IPS-NIHi7 (cell line): ENCODE results near the gene OPN4.
"Not testable (repeated sequence)": the region's sequence is repeated elsewhere in the genome, so short reads cannot be mapped to it uniquely, and the experiment has no call there.

ENCODE experiments used
- DNase-seq: peaks from one replicate; pipeline ENCODE4 v3.0.0; 2012; ENCODE audit warnings: mixed read lengths; ENCODE audit errors: extremely low spot score

Gene OPN4

GRCh38 chr10:86654411-86655172 is at the start of gene OPN4:
TSS of gene OPN4 (plus strand) at chr10:86654547. CDS start at chr10:86654784, 237 bp downstream.
- DNase-seq = no peak

- DNase-seq = no peak
Measured at GRCh38 chr10:86607674-86608073, 46.7 kb upstream of the OPN4 start.

- no peak for DNase-seq
Measured at GRCh38 chr10:86609920-86610319, 44.4 kb upstream of the OPN4 start.

GRCh38 chr10:86611386-86611785 is 43.0 kb upstream of the OPN4 start:
- DNase-seq = no peak

GRCh38 chr10:86613096-86613495 is 41.3 kb upstream of the OPN4 start:
- DNase-seq = no peak

- no peak for DNase-seq
Measured at GRCh38 chr10:86613905-86614304, 40.4 kb upstream of the OPN4 start.

- no peak for DNase-seq
Measured at GRCh38 chr10:86614853-86615252, 39.5 kb upstream of the OPN4 start.

- DNase-seq = not testable (repeated sequence)
Measured at GRCh38 chr10:86617278-86617677, 37.1 kb upstream of the OPN4 start.

GRCh38 chr10:86628311-86628710 is 26.0 kb upstream of the OPN4 start:
- DNase-seq = no peak

- no peak for DNase-seq
Measured at GRCh38 chr10:86630079-86630478, 24.3 kb upstream of the OPN4 start.

GRCh38 chr10:86632009-86632800 is 22.1 kb upstream of the OPN4 start:
- peak; percentile 93 for DNase-seq

GRCh38 chr10:86632951-86633350 is 21.4 kb upstream of the OPN4 start:
- no peak for DNase-seq

GRCh38 chr10:86635402-86635801 is 18.9 kb upstream of the OPN4 start:
- no peak for DNase-seq

- no peak for DNase-seq
Measured at GRCh38 chr10:86636311-86636710, 18.0 kb upstream of the OPN4 start.

- no peak for DNase-seq
Measured at GRCh38 chr10:86642021-86642420, 12.3 kb upstream of the OPN4 start.

GRCh38 chr10:86642499-86642898 is 11.8 kb upstream of the OPN4 start:
- DNase-seq = peak; percentile 8

- DNase-seq = peak; percentile 45
Measured at GRCh38 chr10:86644152-86644793, 10.1 kb upstream of the OPN4 start.

GRCh38 chr10:86644794-86645445 is 9.4 kb upstream of the OPN4 start:
- peak; percentile 8 for DNase-seq

- DNase-seq = not testable (repeated sequence)
Measured at GRCh38 chr10:86645621-86646165, 8.7 kb upstream of the OPN4 start.

GRCh38 chr10:86646532-86646931 is 7.8 kb upstream of the OPN4 start:
- peak; percentile 11 for DNase-seq

GRCh38 chr10:86646933-86647332 is 7.4 kb upstream of the OPN4 start:
- no peak for DNase-seq
